HEK293 (cell line): ENCODE measurements around the gene UCP2.

Source experiments
- CTCF ChIA-PET: fragments of 350-600 bp; formaldehyde crosslinking; extraction: SDS; loops from one replicate; lab custom pipeline; 2021; ENCODE audit warnings: antibody characterized with exemption; lab: Yijun Ruan, JAX
- POLR2A ChIA-PET: fragments of 300-600 bp; formaldehyde crosslinking; extraction: SDS; loops from one replicate; lab custom pipeline; 2020; ENCODE audit warnings: antibody characterized with exemption, inconsistent platforms; lab: Yijun Ruan, JAX
- H3K27ac ChIP-seq: fragments of 200-500 bp; sonication (Bioruptor generic); 2 replicates; pipeline ENCODE4 v1.5.1; 2014; ENCODE audit warnings: low read depth, low read length, control low read depth, inconsistent platforms; ENCODE audit errors: extremely low read depth
- H3K36me3 ChIP-seq, 2 experiments: fragments of 200-500 bp in 1 of 2; sonication (Bioruptor generic) in 1 of 2; 1 replicate in 1 of 2; 2 replicates in 1 of 2; pipeline ENCODE4 v1.5.1; 2014 to 2017; ENCODE audit warnings: inconsistent platforms in 2 of 2, low read length in 2 of 2; ENCODE audit not compliant: control insufficient read depth in 2 of 2, insufficient read depth in 1 of 2
- H3K4me1 ChIP-seq: fragments of 200-500 bp; sonication (Bioruptor generic); 2 replicates; pipeline ENCODE4 v1.5.1; 2014; ENCODE audit warnings: mild to moderate bottlenecking, low read length, inconsistent platforms; ENCODE audit not compliant: control insufficient read depth, insufficient read depth
- H3K4me3 ChIP-seq: 2 replicates; pipeline ENCODE4 v1.5.1; 2011; ENCODE audit warnings: low read depth, mild to moderate bottlenecking, control low read depth, low read length, moderate library complexity
- H3K9me3 ChIP-seq: fragments of 200-500 bp; sonication (Bioruptor generic); 2 replicates; pipeline ENCODE4 v1.5.1; 2014; ENCODE audit warnings: low read depth, low read length, inconsistent platforms; ENCODE audit not compliant: control insufficient read depth, insufficient read depth
- GLIS2 ChIP-seq: fragments of 450-650 bp; formaldehyde crosslinking; IDR thresholded peaks from 2 replicates; pipeline ENCODE4 v1.5.1; 2016; ENCODE audit warnings: missing biosample characterization, missing genetic modification characterization
- REPIN1 ChIP-seq: fragments of 450-650 bp; formaldehyde crosslinking; IDR thresholded peaks from 2 replicates; pipeline ENCODE4 v1.5.1; 2017; ENCODE audit warnings: missing biosample characterization, missing genetic modification characterization, low read depth
- TRIM28 ChIP-seq: IDR thresholded peaks from 2 replicates; pipeline ENCODE4 v1.6.1; 2011; ENCODE audit warnings: low read length, control low read depth, borderline replicate concordance
- YY1 ChIP-seq: fragments of 450-650 bp; formaldehyde crosslinking; IDR thresholded peaks from 2 replicates; pipeline ENCODE4 v1.5.1; 2018; ENCODE audit warnings: missing biosample characterization, missing genetic modification characterization
- ZBTB44 ChIP-seq: fragments of 450-650 bp; IDR thresholded peaks from 2 replicates; pipeline ENCODE4 v1.5.1; 2018; ENCODE audit warnings: missing biosample characterization, mild to moderate bottlenecking, missing genetic modification characterization
- ZNF121 ChIP-seq: fragments of 450-650 bp; formaldehyde crosslinking; IDR thresholded peaks from 2 replicates; pipeline ENCODE4 v1.5.1; 2016; ENCODE audit warnings: missing biosample characterization, missing genetic modification characterization
- ZNF140 ChIP-seq: fragments of 450-650 bp; formaldehyde crosslinking; IDR thresholded peaks from 2 replicates; pipeline ENCODE4 v1.5.1; 2016; ENCODE audit warnings: missing biosample characterization, missing genetic modification characterization
- ZNF248 ChIP-seq: fragments of 450-650 bp; formaldehyde crosslinking; IDR thresholded peaks from 2 replicates; pipeline ENCODE4 v1.5.1; 2017; ENCODE audit warnings: missing biosample characterization, missing genetic modification characterization
- ZNF280C ChIP-seq: fragments of 450-650 bp; formaldehyde crosslinking; IDR thresholded peaks from 2 replicates; pipeline ENCODE4 v1.5.1; 2016; ENCODE audit warnings: missing biosample characterization, missing genetic modification characterization
- ZNF280D ChIP-seq: fragments of 450-650 bp; formaldehyde crosslinking; IDR thresholded peaks from 2 replicates; pipeline ENCODE4 v1.5.1; 2016; ENCODE audit warnings: missing biosample characterization, missing genetic modification characterization
- ZNF416 ChIP-seq: fragments of 450-650 bp; formaldehyde crosslinking; IDR thresholded peaks from 2 replicates; pipeline ENCODE4 v1.5.1; 2016; ENCODE audit warnings: missing biosample characterization, missing genetic modification characterization
- ZNF571 ChIP-seq: fragments of 450-650 bp; formaldehyde crosslinking; IDR thresholded peaks from 2 replicates; pipeline ENCODE4 v1.5.0; 2017; ENCODE audit warnings: missing biosample characterization, missing genetic modification characterization
- ZNF585B ChIP-seq: fragments of 450-650 bp; formaldehyde crosslinking; IDR thresholded peaks from 2 replicates; pipeline ENCODE4 v1.5.1; 2016; ENCODE audit warnings: missing biosample characterization, missing genetic modification characterization
- ZNF645 ChIP-seq: fragments of 450-650 bp; formaldehyde crosslinking; IDR thresholded peaks from 2 replicates; pipeline ENCODE4; 2016; ENCODE audit warnings: missing biosample characterization, missing genetic modification characterization
- ZNF747 ChIP-seq: fragments of 450-650 bp; formaldehyde crosslinking; IDR thresholded peaks from 2 replicates; pipeline ENCODE4 v1.5.1; 2016; ENCODE audit warnings: missing biosample characterization, missing genetic modification characterization
- ZSCAN4 ChIP-seq: fragments of 450-650 bp; formaldehyde crosslinking; IDR thresholded peaks from 2 replicates; pipeline ENCODE4 v1.5.1; 2017; ENCODE audit warnings: missing biosample characterization, missing genetic modification characterization

Gene UCP2

GRCh38 chr11:74030723-74031676 lies 48.4 kb upstream of the UCP2 start:
- Histone ChIP-seq H3K27ac (no peak overlapping the region), H3K4me3 (no peak overlapping the region), H3K36me3 (peaks cover 0 to 75% of the 10 kb centered on the region in 2 experiments; a peak in 2 of 3 replicates), H3K9me3 (no peaks in the 10 kb centered on the region), H3K4me1 (no peaks in the 10 kb centered on the region)
- TF ChIP-seq ZNF747 (tag by site-specific recombination), result no peak
- TF ChIP-seq ZNF248, result no peak
- TF ChIP-seq REPIN1 (tag by site-specific recombination), result no peak
- TF ChIP-seq ZNF571 (tag by site-specific recombination), result no peak
- TF ChIP-seq ZBTB44 (tag by site-specific recombination), result no peak
- no peak for TF ChIP-seq ZNF585B (tag by site-specific recombination)
- POLR2A ChIA-PET, result no interaction called here
- CTCF ChIA-PET, result no interaction called here

- H3K4me1 ChIP-seq, result no peaks in the 10 kb centered on the region
- no peak overlapping the region for H3K27ac ChIP-seq
- CTCF ChIA-PET, result no interaction called here
- POLR2A ChIA-PET, result no interaction called here
- no peaks in the 10 kb centered on the region for H3K9me3 ChIP-seq
- H3K4me3 ChIP-seq, result no peak overlapping the region
- no peak for TF ChIP-seq ZNF645
- no peak for TF ChIP-seq ZNF416 (tag by site-specific recombination)
- no peak for TF ChIP-seq ZNF280C (tag by site-specific recombination)
- no peak for TF ChIP-seq GLIS2 (tag by site-specific recombination)
- peak; percentile 69; the same call in 1 of the 2 replicates for TF ChIP-seq ZNF121 (tag by site-specific recombination)
- no peak for TF ChIP-seq ZNF140 (tag by site-specific recombination)
- H3K36me3 ChIP-seq, result peaks cover 0 to 40% of the 10 kb centered on the region in 2 experiments; a peak in 1 of 3 replicates
Observed at GRCh38 chr11:74025467-74026166, 43.0 kb upstream of the UCP2 start.

GRCh38 chr11:74024261-74025029 lies 41.8 kb upstream of the UCP2 start:
- ChIA-PET POLR2A (no interaction called here), CTCF (interaction anchor here (0.6 kb wide), 1 partner anchor 226 kb away, joined by 4 read pairs; no protein-coding TSS in a partner anchor)
- no peaks in the 10 kb centered on the region for H3K9me3 ChIP-seq
- no peak overlapping the region for H3K4me3 ChIP-seq
- no peak overlapping the region for H3K27ac ChIP-seq
- H3K4me1 ChIP-seq, result no peaks in the 10 kb centered on the region
- peaks cover 0 to 42% of the 10 kb centered on the region in 2 experiments; a peak in 1 of 3 replicates for H3K36me3 ChIP-seq
- TF ChIP-seq YY1 (tag by site-specific recombination), result no peak
- no peak for TF ChIP-seq TRIM28
- no peak for TF ChIP-seq ZSCAN4 (tag by site-specific recombination)
- no peak for TF ChIP-seq ZNF280D (tag by site-specific recombination)
